Measurements from ENCODE around the gene ANGEL2. TPM values are rescaled to one million over a fixed set of nuclear protein-coding genes. Genes with fewer than 3 reads are reported as not detected.

The ANGEL2 gene
- total and polyA plus RNA-seq, 2 of the 4 experiments (the other 2 are of a cell fraction) = 13.4 to 44.1 TPM

DNA sequence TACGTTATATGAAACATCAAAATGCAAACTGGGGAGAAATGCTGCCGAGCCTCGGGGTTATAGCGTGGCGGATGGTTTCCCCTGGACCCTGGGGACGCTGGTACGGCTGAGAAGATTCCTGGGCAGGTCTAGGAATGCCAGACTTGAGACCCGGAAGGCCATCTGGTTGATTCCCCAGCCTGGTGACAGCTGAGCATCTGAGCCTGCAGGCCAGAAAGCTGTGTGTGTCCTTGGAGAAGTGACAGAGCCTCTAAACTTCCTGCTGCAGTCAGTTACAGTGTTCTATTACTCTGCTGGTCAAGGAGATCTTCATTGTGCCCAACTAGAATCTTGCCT, 63.1 kb downstream of the ANGEL2 start:
- H2BK5ac ChIP-seq (ENCODE audit: low read depth, low read length, poor library complexity, severe bottlenecking) = no peak overlapping the region
- H3K23ac ChIP-seq (ENCODE audit: low read depth, low read length) = no peak overlapping the region
- whole genome bisulfite sequencing, 2 experiments (ENCODE audit: extremely low coverage in 2 of 2, insufficient read length in 1 of 2) = 53% methylated on average over 8 of the region's 8 CpGs; no CpG with 5 or more reads in 1 of the 2 experiments
- H3K36me3 ChIP-seq (ENCODE audit: control insufficient read depth, insufficient read depth, low read length) = peaks cover 10% of the 10 kb centered on the region; the same call in 1 of the 2 replicates
- DNase-seq (no peak), ATAC-seq (ENCODE audit: low read depth) (no peak)
- no peak overlapping the region for H3K9ac ChIP-seq (ENCODE audit: low read depth, low read length)
- no peak overlapping the region for H2BK120ac ChIP-seq (ENCODE audit: low read depth, low read length)
- no peak for TF ChIP-seq RAD21 (IDR thresholded peaks at IDR 0.05; ENCODE audit: low read length)
- no peak for TF ChIP-seq RCOR1 (IDR thresholded peaks at IDR 0.05; ENCODE audit: insufficient replicate concordance, low read length)
- no peak for TF ChIP-seq BHLHE40 (IDR thresholded peaks at IDR 0.05; ENCODE audit: low read depth, low read length)
- TF ChIP-seq MXI1 (IDR thresholded peaks at IDR 0.05; ENCODE audit: borderline replicate concordance, low read depth, low read length) = no peak
- TF ChIP-seq, protein P1, sequence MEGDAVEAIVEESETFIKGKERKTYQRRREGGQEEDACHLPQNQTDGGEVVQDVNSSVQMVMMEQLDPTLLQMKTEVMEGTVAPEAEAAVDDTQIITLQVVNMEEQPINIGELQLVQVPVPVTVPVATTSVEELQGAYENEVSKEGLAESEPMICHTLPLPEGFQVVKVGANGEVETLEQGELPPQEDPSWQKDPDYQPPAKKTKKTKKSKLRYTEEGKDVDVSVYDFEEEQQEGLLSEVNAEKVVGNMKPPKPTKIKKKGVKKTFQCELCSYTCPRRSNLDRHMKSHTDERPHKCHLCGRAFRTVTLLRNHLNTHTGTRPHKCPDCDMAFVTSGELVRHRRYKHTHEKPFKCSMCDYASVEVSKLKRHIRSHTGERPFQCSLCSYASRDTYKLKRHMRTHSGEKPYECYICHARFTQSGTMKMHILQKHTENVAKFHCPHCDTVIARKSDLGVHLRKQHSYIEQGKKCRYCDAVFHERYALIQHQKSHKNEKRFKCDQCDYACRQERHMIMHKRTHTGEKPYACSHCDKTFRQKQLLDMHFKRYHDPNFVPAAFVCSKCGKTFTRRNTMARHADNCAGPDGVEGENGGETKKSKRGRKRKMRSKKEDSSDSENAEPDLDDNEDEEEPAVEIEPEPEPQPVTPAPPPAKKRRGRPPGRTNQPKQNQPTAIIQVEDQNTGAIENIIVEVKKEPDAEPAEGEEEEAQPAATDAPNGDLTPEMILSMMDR (conservative IDR thresholded peaks at IDR 0.05; ENCODE audit: low read depth, low read length) = no peak
- no peak for TF ChIP-seq POLR2A (IDR thresholded peaks at IDR 0.05; ENCODE audit: low read depth, low read length)
- no peak for TF ChIP-seq MAZ (IDR thresholded peaks at IDR 0.05; ENCODE audit: borderline replicate concordance, low read depth, low read length)
- no peak for TF ChIP-seq RFX5 (IDR thresholded peaks at IDR 0.05; ENCODE audit: low read depth, low read length)
- no peak for TF ChIP-seq CEBPB (IDR thresholded peaks at IDR 0.05; ENCODE audit: low read depth, low read length)
- no peak for TF ChIP-seq CHD1 (IDR thresholded peaks at IDR 0.05; ENCODE audit: low read depth, low read length)
- TF ChIP-seq, protein P2, sequence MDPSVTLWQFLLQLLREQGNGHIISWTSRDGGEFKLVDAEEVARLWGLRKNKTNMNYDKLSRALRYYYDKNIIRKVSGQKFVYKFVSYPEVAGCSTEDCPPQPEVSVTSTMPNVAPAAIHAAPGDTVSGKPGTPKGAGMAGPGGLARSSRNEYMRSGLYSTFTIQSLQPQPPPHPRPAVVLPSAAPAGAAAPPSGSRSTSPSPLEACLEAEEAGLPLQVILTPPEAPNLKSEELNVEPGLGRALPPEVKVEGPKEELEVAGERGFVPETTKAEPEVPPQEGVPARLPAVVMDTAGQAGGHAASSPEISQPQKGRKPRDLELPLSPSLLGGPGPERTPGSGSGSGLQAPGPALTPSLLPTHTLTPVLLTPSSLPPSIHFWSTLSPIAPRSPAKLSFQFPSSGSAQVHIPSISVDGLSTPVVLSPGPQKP (IDR thresholded peaks at IDR 0.05; ENCODE audit: borderline replicate concordance, low read depth, low read length) = no peak
- TF ChIP-seq FOS (IDR thresholded peaks at IDR 0.05; ENCODE audit: low read depth, low read length) = no peak
- H3K4me3 ChIP-seq (ENCODE audit: insufficient read depth, low read depth, low read length) = no peak overlapping the region
- no peak overlapping the region for H3K27ac ChIP-seq (ENCODE audit: insufficient read depth, low read length)
- peaks cover 4% of the 10 kb centered on the region; the same call in 1 of the 2 replicates for H3K4me1 ChIP-seq (ENCODE audit: control insufficient read depth, insufficient read depth, low read length)
- no peak overlapping the region for H3K56ac ChIP-seq (ENCODE audit: extremely low read depth, insufficient read depth, low read length)
- CTCF ChIA-PET = no interaction called here
- no peak overlapping the region for H4K5ac ChIP-seq (ENCODE audit: low read depth, low read length)
- in situ Hi-C loops (cut with MboI; ENCODE audit: low sequenced_read_pairs) (no loop called here), intact Hi-C loops (cut with micrococcal nuclease) (no loop called here), dilution Hi-C loops (cut with HindIII; ENCODE audit: low sequenced_read_pairs, unreplicated experiment) (no loop called here)
- no peak overlapping the region for H2AFZ ChIP-seq (replicated peaks; ENCODE audit: low read length, poor library complexity)
- no peak overlapping the region; the same call in 1 of the 2 replicates for H3K4ac ChIP-seq (ENCODE audit: low read depth, low read length)
- H3K79me1 ChIP-seq (ENCODE audit: low read depth in 1 of 2, low read length in 2 of 2) = no peaks in the 10 kb centered on the region
- H4K20me1 ChIP-seq (ENCODE audit: insufficient read depth, low read length) = no peaks in the 10 kb centered on the region
- no peak overlapping the region for H3K4me2 ChIP-seq (ENCODE audit: low read depth, low read length)
- no peaks in the 10 kb centered on the region for H3K9me3 ChIP-seq (ENCODE audit: control insufficient read depth, insufficient read depth, low read length)
- no peak overlapping the region for H4K91ac ChIP-seq (ENCODE audit: insufficient read depth, low read depth, low read length)
- H3K9me1 ChIP-seq (ENCODE audit: insufficient read depth, low read length) = peaks cover 3% of the 10 kb centered on the region; the same call in 1 of the 2 replicates
- BruUV-seq (replicated peaks) = no TSS peak
- no peak overlapping the region for H2BK20ac ChIP-seq (ENCODE audit: low read depth, low read length)
- no peak overlapping the region for H3K14ac ChIP-seq (replicated peaks; ENCODE audit: low read depth, low read length)
- H2AK5ac ChIP-seq (ENCODE audit: low read depth, low read length) = no peak overlapping the region
- H3K27me3 ChIP-seq (ENCODE audit: control insufficient read depth, insufficient read depth, low read length) = peaks cover 5% of the 10 kb centered on the region; the same call in 1 of the 2 replicates
- H2BK15ac ChIP-seq (ENCODE audit: low read depth, low read length) = no peak overlapping the region
- H3K18ac ChIP-seq (ENCODE audit: low read depth, low read length) = no peak overlapping the region
- POLR2A ChIA-PET (ENCODE audit: unreplicated experiment) = no interaction called here
- H2AK9ac ChIP-seq (replicated peaks; ENCODE audit: low read depth, low read length, poor library complexity) = no peak overlapping the region
- no peak overlapping the region for H4K8ac ChIP-seq (ENCODE audit: low read depth in 2 of 2, low read length in 2 of 2)
